ENCODE data around the gene GBF1.

DNA sequence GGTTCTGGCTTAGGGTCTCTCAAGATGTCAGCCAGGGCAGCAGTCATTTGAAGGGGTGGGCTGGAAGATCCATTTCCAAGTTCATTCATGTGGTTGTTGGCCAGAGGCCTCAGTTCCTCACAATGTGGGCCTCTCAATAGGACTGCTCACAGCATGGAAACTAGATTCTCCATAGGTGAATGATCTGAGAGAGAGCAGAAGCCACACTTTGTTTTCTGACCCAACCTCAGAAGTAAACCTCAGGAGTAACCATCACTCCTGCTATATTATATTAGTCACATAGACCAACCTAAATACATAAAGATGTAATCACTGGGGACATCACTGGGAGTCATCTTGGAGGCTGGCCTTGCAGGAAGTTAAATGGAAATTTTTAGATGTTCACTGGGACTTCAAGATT, 42.2 kb downstream of the GBF1 start:
- no peak for TF ChIP-seq CTCF (IDR thresholded peaks at IDR 0.05 in 4 of 5, conservative IDR thresholded peaks at IDR 0.05 in 1 of 5)
- TF ChIP-seq POLR2A (IDR thresholded peaks at IDR 0.05), result no peak

Measured in gastrocnemius medialis (tissue), 4 donors.